Activated CD8-positive, alpha-beta memory T cell treated with anti-CD3 and anti-CD28 coated beads, Interleukin-2, amount 10 ng/mL, durations not matched to agents 7 days and 5 days (primary cell): ENCODE data around the gene TMED4. TPM values are rescaled to one million over a fixed set of nuclear protein-coding genes. Genes with fewer than 3 reads are reported as not detected.

Experiments used
- total RNA-seq, 2 experiments: library from RNA; stranded (reverse); gene quantifications; one replicate each; pipeline ENCODE4 v1.2.3, GENCODE V29; 2021

The TMED4 gene
- total RNA-seq, 2 experiments from 2014 or later = 74.8 to 77.4 TPM

Other genes starting within 250 kb of the TMED4 start
- 100 to 1,000 TPM in 1 of 2 experiments, 10 to 100 TPM in 1; 92.2 to 101 TPM for gene NUDCD3, start 91.6 kb downstream of the TMED4 start, total RNA-seq
- not detected for gene NPC1L1, start 40.9 kb downstream of the TMED4 start, total RNA-seq
- 100 to 1,000 TPM in 1 of 2 experiments, 10 to 100 TPM in 1; 97.4 to 102 TPM for gene DDX56, start 8.3 kb downstream of the TMED4 start, total RNA-seq
- 100 to 1,000 TPM; 134 to 136 TPM for gene OGDH, start 24.4 kb upstream of the TMED4 start, total RNA-seq
- gene ZMIZ2, start 166.6 kb upstream of the TMED4 start, total RNA-seq = 100 to 1,000 TPM; 103 to 120 TPM
- gene PPIA, start 214.4 kb upstream of the TMED4 start, total RNA-seq = 1,000 to 10,000 TPM; 1,935 to 2,367 TPM